Testis (tissue), 3 donors: ENCODE results near the gene PBX1. TPM values are rescaled to one million over a fixed set of nuclear protein-coding genes. Genes with fewer than 3 reads are reported as not detected.

Experiments
- DNase-seq: peaks from one replicate; pipeline ENCODE4 v3.0.0-alpha.2; 2019
- H3K27ac ChIP-seq, 2 donors: fragments of 200-600 bp; sonication (generic); one replicate each; pipeline ENCODE4 v1.5.1; 2019
- H3K27me3 ChIP-seq: fragments of 200-600 bp; sonication (generic); one replicate; pipeline ENCODE4 v1.5.1; 2019
- H3K36me3 ChIP-seq: fragments of 200-600 bp; sonication (generic); one replicate; pipeline ENCODE4 v1.5.1; 2017; ENCODE audit warnings: low read depth; ENCODE audit errors: missing control alignments
- H3K4me1 ChIP-seq: fragments of 200-600 bp; sonication (generic); one replicate; pipeline ENCODE4 v1.5.1; 2019
- H3K4me3 ChIP-seq, 2 donors: fragments of 200-600 bp; sonication (generic); one replicate each; pipeline ENCODE4 v1.5.1; 2017 to 2019
- H3K9me3 ChIP-seq: fragments of 200-600 bp; sonication (generic); one replicate; pipeline ENCODE4 v1.5.1; 2017
- POLR2A ChIP-seq: fragments of 450-650 bp; IDR thresholded peaks from one replicate; pipeline ENCODE4 v1.6.1; 2017; ENCODE audit warnings: antibody characterized with exemption, mild to moderate bottlenecking, moderate library complexity
- WGBS, 2 donors: methylation state at CpG; one replicate each; pipeline ENCODE4 v1.1.5; 2018; 5-methylcytosine and 5-hydroxymethylcytosine counted together
- intact Hi-C: fragments of 100-400 bp; cut with DNase I; formaldehyde crosslinking; loops from one replicate; pipeline ENCODE4 v1.15.1; 2023; ENCODE audit warnings: low total_unique reads
- polyA plus RNA-seq: library from polyadenylated mRNA; stranded (reverse); fragments of 350-450 nt; fragmentation: Illumina TruSeq; extraction: RNeasy Lipid Tissue Mini Kit (QIAGEN cat#74804); gene quantifications from one replicate; pipeline ENCODE4 v1.2.3, GENCODE V29; 2014; ENCODE audit warnings: low read depth, low replicate concordance; ENCODE audit not compliant: insufficient read depth
- total RNA-seq, 2 donors: library from RNA; depleted of rRNA; stranded (reverse); fragments of >200 nt; gene quantifications; one replicate each; pipeline ENCODE4 v1.2.3, GENCODE V29; 2016
- TF ChIP-seq, protein P1 (sequence below), 3 experiments: fragments of 450-650 bp in 2 of 3; fragments of 200-600 bp in 1 of 3; sonication (generic) in 1 of 3; IDR thresholded peaks; one replicate each; pipeline ENCODE4 v1.5.1; 2016 to 2019; ENCODE audit warnings: antibody characterized with exemption in 3 of 3, mild to moderate bottlenecking in 2 of 3, moderate library complexity in 1 of 3

Gene PBX1
- total and polyA plus RNA-seq, 3 donors from 2014 or later = 20.2 to 25.0 (median 20.3) TPM

GRCh38 chr1:164846731-164847691 lies 288.0 kb downstream of the PBX1 start:
- H3K4me1 ChIP-seq = no peaks in the 10 kb centered on the region
- WGBS, 2 donors = 83 to 88% methylated on average over 13 of the region's 13 CpGs
- no peak overlapping the region for H3K27ac ChIP-seq
- no peaks in the 10 kb centered on the region for H3K9me3 ChIP-seq
- TF ChIP-seq, protein P1, sequence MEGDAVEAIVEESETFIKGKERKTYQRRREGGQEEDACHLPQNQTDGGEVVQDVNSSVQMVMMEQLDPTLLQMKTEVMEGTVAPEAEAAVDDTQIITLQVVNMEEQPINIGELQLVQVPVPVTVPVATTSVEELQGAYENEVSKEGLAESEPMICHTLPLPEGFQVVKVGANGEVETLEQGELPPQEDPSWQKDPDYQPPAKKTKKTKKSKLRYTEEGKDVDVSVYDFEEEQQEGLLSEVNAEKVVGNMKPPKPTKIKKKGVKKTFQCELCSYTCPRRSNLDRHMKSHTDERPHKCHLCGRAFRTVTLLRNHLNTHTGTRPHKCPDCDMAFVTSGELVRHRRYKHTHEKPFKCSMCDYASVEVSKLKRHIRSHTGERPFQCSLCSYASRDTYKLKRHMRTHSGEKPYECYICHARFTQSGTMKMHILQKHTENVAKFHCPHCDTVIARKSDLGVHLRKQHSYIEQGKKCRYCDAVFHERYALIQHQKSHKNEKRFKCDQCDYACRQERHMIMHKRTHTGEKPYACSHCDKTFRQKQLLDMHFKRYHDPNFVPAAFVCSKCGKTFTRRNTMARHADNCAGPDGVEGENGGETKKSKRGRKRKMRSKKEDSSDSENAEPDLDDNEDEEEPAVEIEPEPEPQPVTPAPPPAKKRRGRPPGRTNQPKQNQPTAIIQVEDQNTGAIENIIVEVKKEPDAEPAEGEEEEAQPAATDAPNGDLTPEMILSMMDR (IDR thresholded peaks at IDR 0.05) = no peak
- TF ChIP-seq POLR2A = no peak
- no peaks in the 10 kb centered on the region for H3K27me3 ChIP-seq
- no peaks in the 10 kb centered on the region for H3K36me3 ChIP-seq
- no peak overlapping the region for H3K4me3 ChIP-seq
- intact Hi-C loops = no loop called here
- no peak for DNase-seq

- 94 to 100% methylated on average over 2 of the region's 2 CpGs for WGBS, 2 donors
- H3K27ac ChIP-seq = no peak overlapping the region
- no peaks in the 10 kb centered on the region for H3K36me3 ChIP-seq
- no peak overlapping the region for H3K4me3 ChIP-seq
- TF ChIP-seq, protein P1 (IDR thresholded peaks at IDR 0.05) = no peak
- no peak for TF ChIP-seq POLR2A
- DNase-seq = no peak
- intact Hi-C loops = no loop called here
- H3K9me3 ChIP-seq = no peaks in the 10 kb centered on the region
- H3K4me1 ChIP-seq = no peaks in the 10 kb centered on the region
- no peaks in the 10 kb centered on the region for H3K27me3 ChIP-seq
Observed at GRCh38 chr1:164853146-164853545, 294.2 kb downstream of the PBX1 start.

- 69 to 81% methylated on average over 2 of the region's 2 CpGs for WGBS, 2 donors
- Histone ChIP-seq H3K27me3 (no peaks in the 10 kb centered on the region), H3K9me3 (no peaks in the 10 kb centered on the region), H3K36me3 (no peaks in the 10 kb centered on the region), H3K27ac (no peak overlapping the region), H3K4me3 (no peak overlapping the region), H3K4me1 (no peaks in the 10 kb centered on the region)
- DNase-seq = no peak
- intact Hi-C loops = no loop called here
- TF ChIP-seq POLR2A = no peak
- TF ChIP-seq, protein P1 (IDR thresholded peaks at IDR 0.05) = no peak
Observed at GRCh38 chr1:164855716-164856329, 296.8 kb downstream of the PBX1 start.

DNA sequence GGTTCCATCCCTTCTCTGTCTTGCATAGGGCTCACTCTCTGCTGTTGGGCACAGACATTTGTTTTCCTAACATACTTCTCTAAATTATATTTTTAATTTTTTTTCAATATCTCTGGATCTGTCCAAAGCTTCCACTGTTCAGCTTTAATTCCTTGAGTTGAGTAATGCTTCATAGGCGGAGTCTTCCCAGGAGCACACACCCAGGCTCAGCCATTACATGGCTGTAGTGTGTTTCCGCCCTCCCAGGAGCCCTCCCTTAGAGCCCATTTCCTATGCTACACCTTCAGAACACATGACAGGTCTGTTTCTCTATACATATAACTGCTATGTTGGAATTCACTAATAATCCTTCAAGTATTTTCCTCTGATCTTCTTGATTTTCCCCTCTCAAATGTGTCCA lies 297.4 kb downstream of the PBX1 start:
- no peak for DNase-seq

More for the DNA sequence above, 297.4 kb downstream of the PBX1 start:
- intact Hi-C loops = no loop called here
- Histone ChIP-seq H3K9me3 (no peaks in the 10 kb centered on the region), H3K36me3 (no peaks in the 10 kb centered on the region), H3K27ac (no peak overlapping the region), H3K4me1 (no peaks in the 10 kb centered on the region), H3K27me3 (no peaks in the 10 kb centered on the region), H3K4me3 (no peak overlapping the region)
- 94 to 97% methylated on average over 2 of the region's 2 CpGs for WGBS, 2 donors
- TF ChIP-seq, protein P1 (IDR thresholded peaks at IDR 0.05) = no peak
- no peak for TF ChIP-seq POLR2A
